OCI-LY7 (cell line): ENCODE data around the gene NUFIP2.

ENCODE experiments used
- EZH2phosphoT487 ChIP-seq: fragments of 200-600 bp; sonication (generic); IDR thresholded peaks from 2 replicates; pipeline ENCODE4 v1.6.1; 2018; ENCODE audit warnings: low read depth, borderline replicate concordance, mild to moderate bottlenecking, mixed run types, antibody characterized with exemption, low read length, moderate library complexity, mixed read lengths
- TF ChIP-seq, protein P1 (sequence below): fragments of 200-600 bp; sonication (generic); conservative IDR thresholded peaks from 2 replicates; pipeline ENCODE4 v1.5.1; 2014; ENCODE audit warnings: mild to moderate bottlenecking, antibody characterized with exemption, low read length, moderate library complexity, mixed read lengths

DNA sequence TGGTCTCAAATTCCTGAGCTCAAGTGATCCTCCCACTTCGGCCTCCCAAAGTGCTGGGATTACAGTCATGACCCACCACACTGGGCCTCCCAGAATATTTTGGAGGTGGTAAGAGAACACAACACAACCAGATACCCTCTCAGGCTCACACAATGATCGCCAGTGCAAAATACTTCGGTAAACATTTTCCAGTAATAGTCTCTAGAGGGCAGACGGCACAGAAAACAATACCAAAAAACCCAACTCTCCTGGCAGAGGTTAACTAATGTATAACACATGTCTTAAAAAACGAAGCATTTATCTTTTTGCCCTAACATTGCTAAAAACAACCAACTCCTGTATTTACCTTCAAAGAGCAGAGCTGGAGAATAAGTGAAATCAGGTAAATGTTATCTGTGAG, 10.5 kb downstream of the NUFIP2 start:
- TF ChIP-seq, protein P1, sequence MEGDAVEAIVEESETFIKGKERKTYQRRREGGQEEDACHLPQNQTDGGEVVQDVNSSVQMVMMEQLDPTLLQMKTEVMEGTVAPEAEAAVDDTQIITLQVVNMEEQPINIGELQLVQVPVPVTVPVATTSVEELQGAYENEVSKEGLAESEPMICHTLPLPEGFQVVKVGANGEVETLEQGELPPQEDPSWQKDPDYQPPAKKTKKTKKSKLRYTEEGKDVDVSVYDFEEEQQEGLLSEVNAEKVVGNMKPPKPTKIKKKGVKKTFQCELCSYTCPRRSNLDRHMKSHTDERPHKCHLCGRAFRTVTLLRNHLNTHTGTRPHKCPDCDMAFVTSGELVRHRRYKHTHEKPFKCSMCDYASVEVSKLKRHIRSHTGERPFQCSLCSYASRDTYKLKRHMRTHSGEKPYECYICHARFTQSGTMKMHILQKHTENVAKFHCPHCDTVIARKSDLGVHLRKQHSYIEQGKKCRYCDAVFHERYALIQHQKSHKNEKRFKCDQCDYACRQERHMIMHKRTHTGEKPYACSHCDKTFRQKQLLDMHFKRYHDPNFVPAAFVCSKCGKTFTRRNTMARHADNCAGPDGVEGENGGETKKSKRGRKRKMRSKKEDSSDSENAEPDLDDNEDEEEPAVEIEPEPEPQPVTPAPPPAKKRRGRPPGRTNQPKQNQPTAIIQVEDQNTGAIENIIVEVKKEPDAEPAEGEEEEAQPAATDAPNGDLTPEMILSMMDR = peak; percentile 66
- no peak for TF ChIP-seq EZH2phosphoT487
